GM21576 (cell line): Measurements from ENCODE around the gene MT1G.
"Not testable (repeated sequence)": the region's sequence is repeated elsewhere in the genome, so short reads cannot be mapped to it uniquely, and the experiment has no call there.

Experiments
- ATAC-seq: cut with Tn5 transposase; IDR thresholded peaks from one replicate; pipeline ENCODE4 v1.9.1; 2021; ENCODE audit warnings: mild to moderate bottlenecking, moderate library complexity; ENCODE audit not compliant: unreplicated experiment

The MT1G gene

GRCh38 chr16:56667581-56668571, at the start of gene MT1G:
MT1G (minus strand) TSS chr16:56668065; CDS start chr16:56667993, 72 bp downstream.
- ATAC-seq = no peak

GRCh38 chr16:56717532-56717931, 49.7 kb upstream of the MT1G start:
- ATAC-seq = not testable (repeated sequence)

- no peak for ATAC-seq
Measured at GRCh38 chr16:56716761-56717160, 48.9 kb upstream of the MT1G start.

GRCh38 chr16:56715126-56715525, 47.3 kb upstream of the MT1G start:
- ATAC-seq = no peak

GRCh38 chr16:56713794-56714193, 45.9 kb upstream of the MT1G start:
- ATAC-seq = no peak

DNA sequence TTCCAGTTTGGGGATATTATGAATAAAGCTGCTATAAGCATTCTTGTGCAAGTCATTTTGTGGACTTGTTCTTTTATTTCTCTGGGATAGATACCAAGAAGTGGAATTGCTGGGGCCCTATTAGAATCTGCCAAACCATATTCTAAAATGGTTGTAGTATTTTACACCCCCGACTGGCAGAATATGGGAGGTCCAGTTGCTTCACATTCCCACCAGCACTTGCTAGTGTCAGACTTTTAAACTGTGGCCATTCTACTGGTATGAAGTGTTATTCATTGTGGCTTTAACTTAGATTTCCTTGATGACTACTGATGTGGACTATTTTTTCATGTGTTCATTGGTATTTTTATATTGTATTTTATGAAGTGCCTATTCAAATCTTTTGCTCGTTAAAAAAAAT, 44.0 kb upstream of the MT1G start:
- no peak for ATAC-seq

GRCh38 chr16:56710181-56710737, 42.4 kb upstream of the MT1G start:
- no peak for ATAC-seq

GRCh38 chr16:56709443-56710040, 41.7 kb upstream of the MT1G start:
- ATAC-seq = no peak

- ATAC-seq = no peak
Measured at GRCh38 chr16:56708525-56709442, 40.9 kb upstream of the MT1G start.

GRCh38 chr16:56702836-56703235, 35.0 kb upstream of the MT1G start:
- no peak for ATAC-seq

DNA sequence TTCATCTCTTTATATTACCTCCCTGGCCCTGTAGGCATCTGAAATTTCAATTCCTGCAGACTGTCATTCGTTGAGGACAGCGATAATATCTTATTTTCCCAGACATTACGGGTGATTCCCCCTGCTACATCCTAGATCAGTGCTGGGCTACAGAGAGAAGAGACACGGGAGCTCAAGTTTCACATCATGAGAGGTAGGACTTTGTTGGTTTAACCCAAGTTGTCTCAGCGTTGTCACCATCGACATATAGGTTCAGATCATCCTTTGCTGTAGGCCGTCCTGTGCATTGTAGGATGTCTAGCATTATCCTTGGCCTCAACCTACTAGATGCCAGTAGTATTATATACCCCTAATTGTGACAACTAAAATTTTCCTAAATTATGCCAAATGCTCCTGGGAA, 33.7 kb upstream of the MT1G start:
- ATAC-seq = no peak

DNA sequence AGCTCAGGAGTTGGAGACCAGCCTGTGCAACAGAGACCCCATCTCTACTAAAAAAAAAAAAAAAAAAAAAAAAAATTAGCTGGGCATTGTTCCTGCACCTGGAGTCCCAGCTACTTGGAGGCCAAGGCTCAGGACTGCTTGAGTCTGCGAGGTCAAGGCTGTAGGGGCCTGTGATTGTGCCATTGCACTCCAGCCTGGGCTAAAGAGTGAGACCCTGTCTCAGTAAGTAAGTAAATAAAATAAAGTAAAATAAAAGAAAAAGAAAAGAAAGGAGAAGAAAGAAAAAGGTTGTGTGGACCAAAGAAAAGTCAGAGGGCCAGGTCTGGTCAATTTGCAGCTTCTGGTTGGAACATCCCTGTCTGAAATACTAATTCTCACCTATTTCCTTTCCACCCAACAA, 32.8 kb upstream of the MT1G start:
- no peak for ATAC-seq

- ATAC-seq = no peak
Measured at GRCh38 chr16:56700195-56700594, 32.3 kb upstream of the MT1G start.

GRCh38 chr16:56697456-56698155, 29.7 kb upstream of the MT1G start:
- no peak for ATAC-seq

DNA sequence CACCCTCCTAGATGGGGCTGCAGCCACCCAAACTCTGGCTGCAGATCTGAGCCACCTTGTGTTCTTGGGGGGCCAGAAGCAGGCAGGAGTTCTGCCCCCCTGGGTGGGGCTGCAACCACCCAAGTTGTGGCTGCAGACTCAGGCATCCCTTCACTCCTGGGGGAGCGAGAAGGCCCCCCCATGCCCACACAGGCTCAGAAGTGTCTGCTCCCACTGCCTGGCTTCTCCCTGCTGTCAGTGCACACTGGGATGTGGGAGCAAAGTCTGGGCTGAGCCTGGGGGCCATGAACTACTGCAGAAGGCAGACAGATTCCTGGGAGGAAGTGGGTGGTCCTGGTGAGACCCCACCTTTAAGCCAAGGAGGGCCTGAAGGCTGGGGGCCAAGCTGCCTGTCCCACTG, 27.4 kb upstream of the MT1G start:
- ATAC-seq = no peak

DNA sequence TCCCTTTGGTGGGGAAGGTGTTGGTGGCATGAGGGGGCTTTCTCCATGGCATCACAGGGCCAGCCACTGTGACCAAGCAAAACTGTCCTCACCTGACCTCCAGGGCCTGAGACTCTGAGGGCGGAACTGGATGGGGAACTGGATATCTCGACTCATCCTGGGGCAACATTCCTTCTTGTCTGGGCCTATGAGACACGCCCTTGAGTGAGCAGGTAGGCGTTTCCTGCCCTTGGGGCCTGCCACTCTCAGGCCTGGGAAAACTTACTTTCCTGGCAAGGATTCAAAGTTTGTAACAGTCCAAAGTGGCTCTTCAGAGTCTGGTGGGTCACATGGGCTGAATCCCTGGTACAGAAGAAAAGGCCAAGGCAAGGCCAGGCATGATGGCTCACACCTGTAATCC, 24.0 kb upstream of the MT1G start:
- no peak for ATAC-seq

DNA sequence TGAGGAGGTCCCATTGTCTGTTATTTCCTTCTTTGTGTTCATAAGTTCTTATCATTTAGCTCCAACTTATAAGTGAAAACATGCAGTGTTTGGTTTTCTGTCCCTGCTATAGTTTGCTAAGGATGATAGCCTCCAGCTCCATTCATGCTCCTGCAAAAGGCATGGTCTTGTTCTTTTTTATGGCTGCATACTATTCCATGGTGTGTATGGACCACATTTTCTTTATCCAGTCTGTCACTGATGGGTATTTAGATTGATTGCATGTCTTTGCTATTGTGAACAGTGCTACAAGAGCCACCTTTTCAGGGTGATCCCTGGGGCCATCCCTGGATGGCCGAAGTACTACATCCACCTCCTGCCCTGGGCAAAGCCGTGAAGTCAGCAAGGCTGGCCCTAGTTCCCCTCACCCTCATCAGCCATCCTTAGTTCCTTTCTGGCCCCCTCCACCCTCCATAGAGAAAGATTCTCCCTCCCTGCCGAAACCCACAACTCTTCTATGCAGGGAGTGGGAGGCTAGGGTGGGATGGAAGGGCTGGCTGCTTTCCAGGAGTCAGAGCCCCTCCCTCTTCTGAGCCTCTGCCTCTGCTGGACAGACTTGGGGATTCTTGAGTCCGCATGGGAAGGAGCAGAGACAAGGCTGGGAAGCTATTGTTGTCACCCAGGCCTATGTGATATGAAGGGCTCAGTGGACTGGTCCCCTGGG, 22.7 kb upstream of the MT1G start:
- no peak for ATAC-seq

DNA sequence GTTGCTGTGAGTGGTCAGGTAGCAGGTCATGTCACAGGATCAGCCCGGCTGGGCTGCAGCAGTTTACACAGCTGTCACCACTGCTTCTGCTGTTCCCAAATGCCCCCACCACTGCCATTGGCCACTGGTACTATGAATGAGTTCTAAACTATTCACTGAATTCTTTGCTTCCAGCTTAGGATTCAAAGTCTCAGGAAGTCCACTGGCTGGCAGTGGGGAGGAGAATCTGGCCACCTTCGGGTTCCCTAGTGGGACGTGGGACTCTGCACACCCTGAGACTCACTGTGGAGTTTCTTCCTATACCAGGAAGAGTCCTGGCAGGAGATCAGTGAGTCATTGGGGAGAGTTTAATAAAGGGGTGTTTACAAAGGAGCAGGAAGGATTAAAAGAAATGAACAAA, 21.3 kb upstream of the MT1G start:
- no peak for ATAC-seq

DNA sequence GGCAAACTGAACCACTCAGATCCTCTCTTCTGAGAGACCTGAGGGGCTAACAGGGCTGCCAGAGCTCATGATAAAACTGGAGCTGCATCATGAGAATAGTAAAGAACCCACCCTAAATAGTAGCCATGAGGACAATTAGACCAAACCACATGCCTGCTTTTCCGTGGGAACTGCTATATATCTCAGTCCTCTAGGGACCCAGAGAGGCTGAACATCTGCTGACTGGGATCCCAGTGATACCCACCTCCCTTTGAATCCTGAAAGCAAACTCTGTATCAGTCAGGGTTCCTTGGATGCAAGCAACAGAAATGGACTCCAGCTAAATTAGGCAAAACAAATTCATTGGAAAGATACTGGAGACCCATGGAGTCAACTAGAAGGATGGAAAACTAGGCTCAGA, 20.9 kb upstream of the MT1G start:
- no peak for ATAC-seq

DNA sequence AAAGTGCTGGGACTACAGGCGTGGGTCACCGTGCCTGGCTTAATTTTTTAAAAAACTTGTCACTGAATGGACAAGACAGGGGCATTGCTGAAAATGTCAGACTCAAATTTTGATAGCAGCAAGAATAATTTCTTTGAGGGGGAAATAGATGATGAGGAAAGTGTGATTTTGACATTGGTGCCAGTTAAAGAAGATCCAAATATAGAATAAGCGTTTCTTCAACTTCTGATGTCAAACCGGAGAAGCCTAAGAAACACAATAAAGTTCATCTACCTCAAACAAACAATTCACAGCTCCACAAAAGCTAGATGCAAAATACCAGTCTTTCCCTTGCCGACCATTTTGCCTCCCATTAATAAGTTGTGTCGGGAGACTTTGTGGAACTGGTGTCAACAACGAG, 18.9 kb upstream of the MT1G start:
- no peak for ATAC-seq
